Vagina (tissue), 2 donors: ENCODE measurements around the gene EMX1. TPM values are rescaled to one million over a fixed set of nuclear protein-coding genes. Genes with fewer than 3 reads are reported as not detected.

ENCODE experiments used
- DNase-seq, 2 donors: peaks; one replicate each; pipeline ENCODE4 v3.0.0-alpha.2; 2017; ENCODE audit errors: extremely low spot score in 2 of 2
- H3K27ac ChIP-seq: fragments of 200-600 bp; sonication (generic); one replicate; pipeline ENCODE4 v1.5.1; 2019
- H3K27me3 ChIP-seq: fragments of 200-600 bp; sonication (generic); one replicate; pipeline ENCODE4 v1.5.1; 2019
- H3K36me3 ChIP-seq, 2 donors: fragments of 200-600 bp; sonication (generic); one replicate each; pipeline ENCODE4 v1.5.1; 2017 to 2019
- H3K4me1 ChIP-seq: fragments of 200-600 bp; sonication (generic); one replicate; pipeline ENCODE4 v1.5.1; 2019
- H3K4me3 ChIP-seq, 2 donors: fragments of 200-600 bp; sonication (generic); 1 replicate in 1 of 2; 2 replicates in 1 of 2; pipeline ENCODE4 v1.5.1; 2016 to 2019
- H3K9me3 ChIP-seq: fragments of 200-600 bp; sonication (generic); one replicate; pipeline ENCODE4 v1.5.1; 2019
- CTCF ChIP-seq, 3 experiments: fragments of 450-650 bp in 2 of 3; fragments of 200-600 bp in 1 of 3; sonication (generic) in 1 of 3; IDR thresholded peaks; one replicate each; pipeline ENCODE4 v1.5.1; 2017 to 2019; ENCODE audit warnings: antibody characterized with exemption in 3 of 3, mild to moderate bottlenecking in 2 of 3, moderate library complexity in 2 of 3
- POLR2A ChIP-seq, 2 donors: fragments of 450-650 bp; IDR thresholded peaks; one replicate each; pipeline ENCODE4 v1.6.1; 2017; ENCODE audit warnings: antibody characterized with exemption in 2 of 2, mild to moderate bottlenecking in 2 of 2, moderate library complexity in 2 of 2
- POLR2AphosphoS5 ChIP-seq, 2 donors: sonication (generic); formaldehyde crosslinking; IDR thresholded peaks; one replicate each; pipeline ENCODE4 v1.9.0; 2017; ENCODE audit warnings: antibody characterized with exemption in 2 of 2, mild to moderate bottlenecking in 2 of 2, low read depth in 1 of 2; ENCODE audit not compliant: insufficient read depth in 1 of 2
- intact Hi-C: fragments of 100-400 bp; cut with DNase I; formaldehyde crosslinking; loops from one replicate; pipeline ENCODE4 v1.15.1; 2023
- total RNA-seq: library from RNA; depleted of rRNA; stranded (reverse); fragments of >200 nt; gene quantifications from one replicate; pipeline ENCODE4 v1.2.3, GENCODE V29; 2016

Gene EMX1
- total RNA-seq, 1 donor from 2014 or later, result not detected

DNA sequence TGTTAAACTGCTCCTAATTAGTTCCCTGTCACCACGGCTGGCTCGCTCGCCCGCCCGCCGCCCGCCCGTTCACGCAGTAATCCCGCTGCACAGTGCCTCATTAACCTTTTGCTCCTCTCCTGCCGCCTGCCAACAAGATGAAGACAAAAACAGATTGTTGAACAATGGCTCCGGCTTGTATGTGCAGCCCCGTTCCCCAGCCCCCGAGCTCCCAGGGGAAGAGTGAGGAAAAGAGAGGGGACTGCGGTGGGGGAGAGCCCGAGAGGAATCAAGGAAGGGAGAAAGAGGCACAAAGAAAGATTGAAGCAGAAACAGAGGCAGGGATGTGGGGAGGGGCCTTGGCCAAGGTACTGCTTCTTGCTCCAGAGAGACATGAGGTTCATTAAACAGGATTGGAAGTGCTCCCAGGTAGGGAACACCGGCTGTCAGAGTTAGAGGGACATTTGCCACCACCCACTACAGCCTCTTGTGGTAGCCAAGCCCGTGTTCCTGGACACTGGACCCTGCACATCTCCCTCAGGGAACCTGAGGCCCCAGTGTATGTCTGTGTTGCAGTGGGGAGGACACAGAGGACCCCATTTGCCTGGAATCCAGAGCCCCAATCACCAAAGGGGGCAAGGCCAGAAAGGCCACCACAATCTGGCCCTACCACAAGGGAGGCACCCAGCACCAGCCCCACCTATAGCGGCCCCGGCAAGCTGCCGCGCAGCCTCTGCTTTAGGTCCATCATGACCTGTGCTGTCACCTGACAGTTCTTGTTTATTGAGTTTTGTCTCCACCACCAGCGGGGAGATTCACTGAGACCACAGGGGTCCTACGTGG lies 38.1 kb downstream of the EMX1 start:
- no peak overlapping the region for H3K4me3 ChIP-seq
- intact Hi-C loops, result no loop called here
- no peak for DNase-seq
- no peaks in the 10 kb centered on the region for H3K4me1 ChIP-seq
- TF ChIP-seq POLR2A (IDR thresholded peaks at IDR 0.05) (no peak), POLR2AphosphoS5 (IDR thresholded peaks at IDR 0.05; ENCODE audit: insufficient read depth in 1 of 2, low read depth in 1 of 2) (no peak), CTCF (IDR thresholded peaks at IDR 0.05) (no peak)
- no peaks in the 10 kb centered on the region for H3K36me3 ChIP-seq
- H3K27ac ChIP-seq, result no peak overlapping the region
- H3K9me3 ChIP-seq, result no peaks in the 10 kb centered on the region
- H3K27me3 ChIP-seq, result no peaks in the 10 kb centered on the region

DNA sequence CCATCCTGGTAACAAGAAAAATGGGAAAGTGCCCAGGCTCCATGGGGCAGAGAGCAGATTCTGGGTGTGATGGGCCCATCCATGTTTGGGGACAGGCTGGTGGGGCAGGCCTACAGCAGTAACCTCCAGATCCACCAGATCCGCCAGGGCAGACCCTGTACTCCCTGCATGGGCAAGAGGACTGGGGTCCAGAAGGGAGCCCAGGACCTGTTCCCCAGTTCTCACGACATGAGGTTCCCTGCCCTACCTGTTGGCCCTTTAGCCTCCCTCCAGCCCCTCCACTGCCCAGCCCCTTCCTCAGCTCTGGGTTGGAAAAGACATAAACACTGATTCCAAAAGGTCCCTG lies 38.7 kb downstream of the EMX1 start:
- no peaks in the 10 kb centered on the region for H3K36me3 ChIP-seq
- no peaks in the 10 kb centered on the region for H3K27me3 ChIP-seq
- H3K4me1 ChIP-seq, result no peaks in the 10 kb centered on the region
- H3K27ac ChIP-seq, result no peak overlapping the region
- TF ChIP-seq CTCF (IDR thresholded peaks at IDR 0.05), result no peak
- no peak for TF ChIP-seq POLR2A (IDR thresholded peaks at IDR 0.05)
- no peak for TF ChIP-seq POLR2AphosphoS5 (IDR thresholded peaks at IDR 0.05; ENCODE audit: insufficient read depth in 1 of 2, low read depth in 1 of 2)
- intact Hi-C loops, result no loop called here
- DNase-seq, result no peak
- H3K4me3 ChIP-seq, result no peak overlapping the region
- H3K9me3 ChIP-seq, result no peaks in the 10 kb centered on the region

DNA sequence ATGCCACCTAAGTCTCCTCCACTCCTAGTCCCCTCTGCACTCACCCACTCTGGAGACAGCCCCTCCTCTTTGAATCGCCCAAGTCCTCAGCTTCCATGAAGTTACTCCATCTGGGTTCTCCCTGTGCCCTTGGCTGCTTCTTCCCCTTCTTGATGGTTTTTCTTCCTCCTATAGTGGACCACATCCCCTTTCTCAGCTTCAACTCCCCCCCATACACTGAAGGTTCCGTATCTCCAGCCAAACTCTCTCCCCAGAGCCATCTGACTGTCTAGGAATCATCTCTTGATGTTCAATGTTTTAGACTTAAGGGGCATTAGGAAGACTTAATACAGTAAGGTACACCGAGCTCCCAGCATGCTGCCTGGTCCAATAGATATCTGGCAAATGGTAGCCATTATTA lies 39.6 kb downstream of the EMX1 start:
- DNase-seq, result no peak
- H3K4me1 ChIP-seq, result no peaks in the 10 kb centered on the region
- no peak overlapping the region for H3K4me3 ChIP-seq
- TF ChIP-seq CTCF (IDR thresholded peaks at IDR 0.05) (no peak), POLR2A (IDR thresholded peaks at IDR 0.05) (no peak), POLR2AphosphoS5 (IDR thresholded peaks at IDR 0.05; ENCODE audit: insufficient read depth in 1 of 2, low read depth in 1 of 2) (no peak)
- H3K36me3 ChIP-seq, result no peaks in the 10 kb centered on the region
- no peaks in the 10 kb centered on the region for H3K9me3 ChIP-seq
- intact Hi-C loops, result no loop called here
- no peak overlapping the region for H3K27ac ChIP-seq
- no peaks in the 10 kb centered on the region for H3K27me3 ChIP-seq

DNA sequence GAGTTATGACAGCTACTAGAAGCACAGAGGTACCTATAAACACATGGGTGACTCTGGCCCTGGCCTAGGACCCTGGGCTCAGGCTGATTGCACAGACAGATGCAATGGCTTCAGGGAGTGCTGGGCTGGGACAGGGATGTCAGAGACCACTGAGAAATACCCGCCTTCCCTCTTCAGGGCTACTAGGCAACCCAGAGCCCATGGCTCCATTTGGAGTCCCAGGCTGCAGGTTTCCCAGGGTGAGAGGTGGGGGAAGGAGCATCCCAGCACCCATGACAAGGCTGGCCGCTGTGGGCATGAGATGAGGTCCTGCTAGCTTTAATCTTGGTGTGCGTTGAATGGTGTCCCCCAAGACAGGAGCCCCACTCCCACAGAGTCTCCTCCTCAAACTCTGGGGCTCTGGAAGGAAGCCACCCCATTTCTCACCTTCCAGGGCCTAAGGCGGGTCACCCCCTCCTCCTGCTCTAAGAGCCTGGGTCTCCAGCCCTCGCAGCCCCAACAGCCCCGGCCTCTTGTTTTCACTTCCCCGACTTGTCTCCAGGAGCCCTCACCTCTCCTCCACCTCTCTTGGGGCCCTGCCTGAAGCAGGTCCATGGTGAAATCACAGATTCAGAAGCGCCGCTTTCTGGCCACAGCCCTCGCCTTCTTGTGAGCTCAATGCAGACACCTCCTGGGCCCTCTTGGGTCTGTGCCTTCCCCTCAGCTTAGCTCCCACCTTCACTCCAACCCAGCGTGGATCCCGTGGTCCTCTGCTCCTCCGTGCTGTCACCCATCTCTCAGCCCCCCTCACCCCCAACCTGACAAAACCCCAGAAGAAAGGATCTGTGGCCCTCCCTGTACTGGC lies 41.4 kb downstream of the EMX1 start:
- intact Hi-C loops, result no loop called here
- Histone ChIP-seq H3K36me3 (no peaks in the 10 kb centered on the region), H3K27me3 (no peaks in the 10 kb centered on the region), H3K4me1 (no peaks in the 10 kb centered on the region), H3K4me3 (no peak overlapping the region), H3K27ac (no peak overlapping the region), H3K9me3 (no peaks in the 10 kb centered on the region)
- DNase-seq, result no peak
- no peak for TF ChIP-seq POLR2A (IDR thresholded peaks at IDR 0.05)
- TF ChIP-seq POLR2AphosphoS5 (IDR thresholded peaks at IDR 0.05; ENCODE audit: insufficient read depth in 1 of 2, low read depth in 1 of 2), result no peak
- no peak for TF ChIP-seq CTCF (IDR thresholded peaks at IDR 0.05)

DNA sequence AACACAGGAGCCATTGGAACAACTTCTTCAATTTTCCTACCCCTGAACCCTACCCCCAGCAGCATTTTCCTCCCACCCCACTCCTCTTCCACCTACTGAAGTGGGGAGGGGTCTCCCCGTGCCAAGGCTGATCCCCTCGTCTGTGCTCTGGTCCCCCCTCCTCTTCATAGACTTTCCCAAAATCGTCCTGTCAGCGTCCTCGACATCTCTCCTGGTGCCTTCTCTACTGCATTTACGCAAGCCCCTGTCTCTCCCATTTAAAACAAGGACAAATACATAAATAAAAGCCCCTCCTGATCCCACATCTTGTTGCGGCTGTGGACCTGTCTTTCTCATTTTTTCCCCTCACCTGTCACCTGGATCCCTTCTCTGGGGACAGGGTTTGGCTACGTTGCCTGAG lies 42.2 kb downstream of the EMX1 start:
- intact Hi-C loops, result no loop called here
- Histone ChIP-seq H3K9me3 (no peaks in the 10 kb centered on the region), H3K36me3 (no peaks in the 10 kb centered on the region), H3K27me3 (no peaks in the 10 kb centered on the region), H3K4me1 (no peaks in the 10 kb centered on the region), H3K4me3 (no peak overlapping the region), H3K27ac (no peak overlapping the region)
- TF ChIP-seq POLR2AphosphoS5 (IDR thresholded peaks at IDR 0.05; ENCODE audit: insufficient read depth in 1 of 2, low read depth in 1 of 2) (no peak), POLR2A (IDR thresholded peaks at IDR 0.05) (no peak), CTCF (IDR thresholded peaks at IDR 0.05) (no peak)
- DNase-seq, result no peak
